Stimulated activated CD4-positive, alpha-beta T cell treated with anti-CD3 and anti-CD28 coated beads, Interleukin-2, amount 100 ng/mL, for 4 hours (primary cell): ENCODE results near the gene ARRB2.

Experiments used
- DNase-seq: peaks from one replicate; pipeline ENCODE4 v3.0.0-alpha.2; 2020; ENCODE audit warnings: low read depth

Gene ARRB2

DNA sequence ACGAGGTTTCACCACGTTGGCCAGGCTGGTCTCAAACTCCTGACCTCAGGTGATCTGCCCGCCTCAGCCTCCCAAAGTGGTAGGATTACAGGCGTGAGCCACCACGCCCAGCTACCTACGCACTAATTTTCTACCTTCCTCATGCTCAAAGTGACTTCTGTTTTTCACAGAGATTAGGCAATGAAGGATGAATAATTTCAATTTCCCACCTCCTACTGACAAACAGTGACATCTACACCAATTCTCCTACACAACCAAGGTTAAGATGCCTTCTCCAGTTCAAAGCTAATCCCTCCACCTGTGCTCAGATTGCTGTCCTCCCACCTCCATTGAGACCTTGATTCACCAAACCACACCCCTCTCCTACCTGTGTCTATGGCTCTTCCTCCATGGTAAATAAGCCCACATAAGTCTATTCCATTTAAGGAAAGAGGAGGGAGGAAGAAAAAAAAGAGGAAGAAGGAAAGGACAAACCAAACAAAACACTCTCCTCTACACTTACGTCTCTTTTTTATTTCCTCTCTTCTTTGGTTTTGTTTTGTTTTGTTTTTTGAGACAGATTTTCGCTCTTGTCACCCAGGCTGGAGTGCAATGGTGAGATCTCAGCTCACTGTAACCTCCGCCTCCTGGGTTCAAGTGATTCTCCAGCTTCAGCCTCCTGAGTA is 15.3 kb downstream of the ARRB2 start:
- no peak for DNase-seq

DNA sequence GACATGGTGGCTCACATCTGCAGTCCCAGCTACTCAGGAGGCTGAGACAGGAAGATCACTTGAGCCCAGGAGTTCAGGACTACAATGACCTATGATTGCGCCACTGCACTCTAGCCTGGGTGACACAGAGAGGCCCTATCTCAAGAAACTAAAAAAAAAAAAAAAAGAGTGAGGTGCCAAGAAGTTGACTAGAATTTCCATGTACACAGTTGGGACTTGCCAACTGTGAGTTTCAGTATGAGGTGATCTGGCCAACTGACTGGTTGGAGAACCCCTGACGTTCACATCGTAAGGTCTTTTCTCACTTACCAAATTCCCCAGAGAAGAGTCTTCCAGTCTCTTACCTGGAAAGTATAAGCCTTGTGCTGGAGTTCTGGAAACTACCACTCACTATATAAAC is 17.7 kb downstream of the ARRB2 start:
- no peak for DNase-seq

DNA sequence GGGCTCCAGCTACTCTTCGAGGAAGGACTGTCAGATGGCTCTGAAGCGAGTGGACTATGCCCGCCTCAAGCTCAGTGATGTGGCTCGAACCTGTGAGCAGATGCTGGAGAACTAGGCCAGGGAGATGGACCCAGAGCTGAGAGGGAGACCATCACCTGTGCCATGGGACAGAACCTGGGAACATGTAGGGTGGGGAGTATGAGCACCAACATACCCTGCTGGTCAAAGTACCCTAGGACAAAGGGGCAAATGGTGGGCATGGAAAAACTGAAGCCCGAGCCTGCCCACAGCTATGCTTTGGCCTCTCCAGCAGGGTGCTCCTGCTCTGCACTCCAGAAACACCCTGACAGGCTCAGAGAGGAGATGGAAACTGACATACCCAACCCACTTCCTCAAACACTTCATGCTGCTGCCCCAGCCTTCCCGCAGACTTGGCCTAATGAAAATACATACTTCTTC is 22.7 kb downstream of the ARRB2 start:
- no peak for DNase-seq

GRCh38 chr17:4734857-4735475 is 24.5 kb downstream of the ARRB2 start:
- no peak for DNase-seq

GRCh38 chr17:4735876-4736651 is 25.6 kb downstream of the ARRB2 start:
- no peak for DNase-seq

DNA sequence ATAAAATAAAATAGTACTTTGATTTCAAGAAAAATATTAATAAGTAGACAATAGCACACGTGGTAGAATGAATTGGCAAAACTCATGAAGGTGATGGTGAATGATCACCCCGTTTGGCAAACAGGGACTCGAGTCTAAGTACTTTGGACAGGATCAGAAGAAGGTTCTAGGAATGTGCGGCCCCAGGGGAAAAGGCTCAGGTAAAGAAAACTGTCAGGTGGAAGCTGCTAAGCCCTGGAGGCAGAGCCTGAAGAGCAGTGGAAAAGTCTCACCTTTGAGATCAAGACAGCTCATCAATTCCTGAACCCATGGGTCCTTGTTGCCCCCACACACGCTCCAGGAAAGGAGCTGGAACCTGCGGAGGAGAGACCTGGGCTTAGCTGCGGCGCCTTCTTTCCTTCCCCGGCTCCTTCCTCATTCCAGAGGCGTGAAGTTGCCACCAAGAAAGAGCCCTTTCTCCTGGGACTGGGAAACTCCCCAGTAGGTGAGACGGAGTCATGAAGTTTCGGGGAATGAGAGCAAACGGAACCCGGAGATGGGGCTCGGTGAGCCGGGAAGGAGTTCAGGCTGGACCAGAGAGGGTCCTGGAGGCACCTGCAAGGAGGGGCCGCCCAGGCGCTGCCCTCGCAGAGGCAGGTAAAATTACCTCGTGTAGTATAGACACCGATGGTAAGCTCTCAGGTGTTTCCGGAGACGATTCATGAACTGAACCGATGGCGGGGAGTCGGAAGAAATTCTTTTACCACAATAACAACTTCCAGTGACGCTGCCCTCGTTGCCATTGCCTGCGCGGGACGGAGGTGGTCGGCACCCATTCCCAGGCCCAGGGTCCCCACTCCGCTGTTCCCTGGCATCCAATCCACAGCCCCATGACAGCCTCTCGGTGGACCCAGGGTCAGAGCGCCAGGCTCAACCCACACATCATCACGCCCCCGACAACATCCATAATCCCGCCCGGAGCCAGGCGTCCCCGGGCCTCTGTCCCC is 28.0 kb downstream of the ARRB2 start:
- no peak for DNase-seq

DNA sequence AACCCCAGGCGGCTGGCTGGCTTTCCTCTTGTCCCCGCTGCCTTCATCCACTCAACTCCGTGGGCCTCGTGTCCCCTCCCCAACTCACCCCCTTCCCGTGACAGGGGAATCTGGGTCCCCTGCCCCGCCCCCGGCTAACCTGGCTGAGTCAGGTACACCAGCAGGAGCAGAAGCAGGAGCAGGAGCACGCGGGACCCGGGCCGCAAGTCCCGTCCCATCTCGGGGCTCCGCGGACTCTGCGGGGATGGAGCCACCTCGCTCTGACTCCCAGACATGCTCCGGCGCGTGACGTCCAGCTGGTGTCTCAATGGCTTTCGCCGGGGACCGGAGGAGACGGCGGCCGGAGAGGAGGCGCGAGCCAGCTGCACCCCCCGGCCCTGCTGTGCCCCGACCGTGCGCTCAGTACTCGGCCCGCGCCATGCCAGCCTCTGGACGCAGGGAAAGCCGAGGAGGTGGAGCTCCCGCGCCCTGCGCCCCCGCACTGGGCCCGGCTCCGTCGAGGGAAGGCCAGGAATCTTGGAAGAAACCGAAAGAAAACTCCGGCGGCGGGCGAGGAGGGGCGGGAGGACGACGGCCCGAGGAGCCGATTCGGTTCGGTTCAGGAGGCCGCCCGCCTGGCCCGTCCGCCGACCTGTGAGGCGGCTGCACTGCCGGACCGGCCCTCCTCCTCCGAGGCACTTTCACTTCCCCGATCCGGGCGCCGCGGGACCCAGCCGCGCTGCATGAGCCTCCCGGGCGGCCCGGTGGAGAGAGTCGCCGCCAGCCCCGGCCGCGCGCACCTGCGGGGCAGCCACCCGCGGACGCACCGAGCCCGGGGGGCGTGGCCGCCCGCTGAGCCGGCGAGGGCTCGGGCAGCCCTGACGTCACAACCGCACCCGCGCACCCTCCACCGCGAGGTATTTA is 28.9 kb downstream of the ARRB2 start, which contains the start of the genes CXCL16 and ZMYND15:
TSS of gene CXCL16 (minus strand) at position 807 of the 903 bp plus-strand sequence. CDS start at position 218, 589 bp downstream.
TSS of gene ZMYND15 (plus strand) at position 712 of the 903 bp plus-strand sequence. CDS start 716 bp downstream, outside the sequence.
- peak; percentile 44 for DNase-seq

DNA sequence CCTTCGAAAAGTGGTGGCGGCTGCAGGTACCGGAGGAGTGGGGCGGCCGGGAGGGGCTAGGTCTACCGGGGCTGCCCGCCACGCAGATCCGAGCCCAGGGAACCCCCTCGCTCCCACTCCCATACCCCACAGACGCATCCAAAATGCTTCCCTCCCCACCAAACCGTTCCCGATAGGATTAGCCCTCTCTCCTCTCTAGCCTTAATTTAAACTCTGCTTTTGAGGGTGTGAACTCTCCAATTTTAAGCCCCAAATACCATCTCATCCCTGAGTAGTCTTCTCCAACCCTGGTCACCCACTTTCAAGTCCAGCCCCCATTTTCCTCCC is 29.6 kb downstream of the ARRB2 start:
- no peak for DNase-seq

DNA sequence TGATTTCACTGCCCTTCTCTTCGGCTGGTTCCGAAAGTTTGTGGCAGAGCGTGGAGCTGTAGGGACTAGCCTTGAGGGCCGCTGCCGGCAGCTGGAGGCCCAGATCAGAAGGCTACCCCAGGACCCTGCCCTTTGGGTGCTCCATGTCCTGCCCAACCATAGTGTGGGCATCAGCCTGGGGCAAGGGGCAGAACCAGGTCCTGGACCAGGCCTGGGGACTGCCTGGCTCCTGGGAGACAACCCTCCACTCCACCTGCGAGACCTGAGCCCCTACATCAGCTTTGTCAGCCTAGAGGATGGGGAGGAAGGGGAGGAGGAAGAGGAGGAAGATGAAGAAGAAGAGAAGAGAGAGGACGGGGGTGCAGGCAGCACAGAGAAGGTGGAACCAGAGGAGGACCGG is 30.2 kb downstream of the ARRB2 start:
- DNase-seq = no peak

DNA sequence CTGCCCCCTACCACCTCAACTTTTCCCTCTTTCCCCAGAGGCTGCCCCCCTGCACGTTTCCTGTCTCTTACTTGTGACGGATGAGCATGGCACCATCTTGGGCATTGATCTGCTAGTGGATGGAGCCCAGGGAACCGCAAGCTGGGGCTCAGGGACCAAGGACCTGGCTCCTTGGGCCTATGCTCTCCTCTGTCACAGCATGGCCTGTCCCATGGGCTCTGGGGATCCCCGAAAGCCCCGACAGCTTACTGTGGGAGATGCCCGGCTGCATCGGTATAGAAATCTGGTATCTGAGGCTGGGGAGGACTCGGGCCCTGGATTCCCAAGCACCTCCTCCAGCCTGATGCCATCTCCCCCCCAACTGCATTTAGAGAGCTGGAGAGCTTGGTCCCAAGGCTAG is 31.1 kb downstream of the ARRB2 start:
- DNase-seq = no peak

DNA sequence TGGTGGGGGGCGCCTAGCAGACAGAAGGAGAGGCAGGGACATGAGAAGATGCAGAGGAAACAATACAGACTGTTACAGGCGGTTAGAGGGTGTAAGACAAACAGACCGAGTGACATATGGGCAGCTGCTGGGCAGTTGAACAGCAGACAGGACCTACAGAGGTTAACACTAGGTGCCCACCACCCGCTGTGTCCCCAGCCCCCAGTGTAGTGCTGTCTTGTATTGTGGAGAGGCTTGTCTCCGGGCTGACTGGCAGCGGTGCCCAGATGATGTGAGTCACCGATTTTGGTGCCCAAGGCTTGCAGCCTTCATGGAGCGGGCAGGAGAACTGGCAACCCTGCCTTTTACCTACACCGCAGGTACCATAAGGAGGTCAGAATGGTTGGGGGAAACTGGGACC is 31.7 kb downstream of the ARRB2 start:
- DNase-seq = no peak

DNA sequence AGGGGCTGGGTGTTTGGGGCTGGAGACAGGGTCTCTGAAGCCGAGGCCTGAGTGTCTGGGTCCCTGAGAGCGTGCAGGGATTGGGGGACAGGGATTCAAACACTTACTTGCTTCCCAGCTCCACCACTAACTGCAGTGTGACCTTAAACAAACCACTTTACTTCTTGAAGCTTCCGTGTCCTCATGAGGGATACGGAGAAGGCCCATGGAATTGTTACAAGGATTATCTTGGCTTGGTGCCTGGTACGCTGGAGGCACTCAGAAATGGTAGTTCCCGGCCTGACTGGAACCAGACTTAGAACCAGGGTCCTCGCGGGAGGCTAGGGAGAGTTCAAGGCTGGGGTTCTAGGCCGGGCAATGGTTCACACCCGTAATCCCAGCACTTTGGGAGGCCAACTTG is 32.2 kb downstream of the ARRB2 start:
- no peak for DNase-seq

GRCh38 chr17:4743216-4743615 is 32.8 kb downstream of the ARRB2 start:
- DNase-seq = no peak

DNA sequence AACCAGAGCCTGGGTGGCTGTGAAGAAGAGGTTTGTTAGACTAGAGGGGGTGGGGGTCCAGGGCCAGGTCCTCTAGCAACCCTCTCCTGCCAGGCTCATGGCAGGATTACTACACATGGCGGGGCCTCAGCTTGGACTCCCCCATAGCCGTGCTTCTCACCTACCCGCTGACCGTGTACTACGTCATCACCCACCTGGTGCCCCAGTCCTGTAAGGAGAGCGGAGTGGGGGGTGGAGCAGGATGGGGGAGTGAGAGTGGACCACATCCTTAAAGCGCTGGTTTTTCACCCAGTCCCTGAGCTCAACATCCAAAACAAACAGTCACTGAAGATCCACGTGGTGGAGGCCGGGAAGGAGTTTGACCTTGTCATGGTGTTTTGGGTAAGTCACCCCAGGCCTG is 33.5 kb downstream of the ARRB2 start:
- no peak for DNase-seq

DNA sequence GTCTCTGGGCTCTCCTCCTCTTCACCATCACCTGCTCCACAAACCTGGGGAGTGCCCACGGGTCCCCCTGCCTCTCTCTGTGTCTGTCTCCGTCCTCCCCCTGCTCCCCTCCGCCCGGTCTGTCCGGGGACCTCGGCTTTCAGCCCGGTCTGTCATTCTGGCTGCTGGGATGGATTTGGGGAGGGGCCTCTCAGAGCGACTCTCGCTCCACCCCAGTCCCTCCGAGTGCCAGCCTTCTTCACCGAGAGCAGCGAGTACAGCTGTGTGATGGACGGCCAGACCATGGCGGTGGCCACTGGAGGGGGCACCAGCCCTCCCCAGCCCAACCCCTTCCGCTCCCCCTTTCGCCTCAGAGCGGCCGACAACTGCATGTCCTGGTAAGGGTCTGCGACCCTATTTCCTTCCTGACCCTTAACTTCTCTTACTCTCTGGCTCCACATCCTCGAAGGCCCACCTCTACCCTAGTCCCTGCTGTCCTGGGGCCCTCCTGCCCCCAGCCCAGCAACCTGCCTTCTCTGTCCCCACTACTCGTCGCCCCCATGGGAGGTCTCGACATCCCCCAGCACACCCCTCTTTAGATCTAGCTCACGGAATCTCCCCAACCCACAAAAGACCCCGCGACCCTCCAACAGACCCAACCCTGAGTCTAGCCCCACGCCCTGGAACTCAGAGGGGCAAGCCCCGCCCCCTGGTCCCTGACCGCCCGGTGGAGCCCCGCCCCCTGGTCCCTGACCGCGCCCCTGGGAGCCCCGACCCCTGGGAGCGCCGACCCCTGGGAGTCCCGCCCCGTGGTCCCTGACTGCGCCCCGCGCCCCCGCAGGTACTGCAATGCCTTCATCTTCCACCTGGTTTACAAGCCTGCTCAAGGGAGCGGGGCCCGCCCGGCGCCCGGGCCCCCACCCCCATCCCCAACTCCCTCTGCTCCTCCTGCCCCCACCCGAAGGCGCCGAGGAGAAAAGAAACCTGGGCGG is 34.9 kb downstream of the ARRB2 start:
- no peak for DNase-seq

DNA sequence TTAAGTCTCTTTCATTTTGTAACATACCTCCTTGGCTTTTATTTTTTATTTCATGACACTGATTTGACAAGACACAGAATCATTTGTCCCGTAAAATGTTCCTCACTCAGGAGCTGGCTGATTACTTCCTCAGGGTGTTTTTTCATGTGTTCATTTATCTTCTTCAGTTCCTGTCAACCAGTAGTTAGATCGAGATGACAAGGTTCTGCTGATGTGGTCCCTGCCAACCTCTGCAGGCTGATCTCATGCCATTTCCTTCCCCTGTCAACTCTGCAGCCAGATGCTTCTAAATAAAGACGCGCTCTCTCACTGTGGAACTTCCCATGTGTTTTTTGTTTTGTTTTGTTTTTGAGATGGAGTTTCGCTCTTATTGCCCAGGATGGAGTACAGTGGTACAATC is 37.4 kb downstream of the ARRB2 start:
- DNase-seq = no peak

DNA sequence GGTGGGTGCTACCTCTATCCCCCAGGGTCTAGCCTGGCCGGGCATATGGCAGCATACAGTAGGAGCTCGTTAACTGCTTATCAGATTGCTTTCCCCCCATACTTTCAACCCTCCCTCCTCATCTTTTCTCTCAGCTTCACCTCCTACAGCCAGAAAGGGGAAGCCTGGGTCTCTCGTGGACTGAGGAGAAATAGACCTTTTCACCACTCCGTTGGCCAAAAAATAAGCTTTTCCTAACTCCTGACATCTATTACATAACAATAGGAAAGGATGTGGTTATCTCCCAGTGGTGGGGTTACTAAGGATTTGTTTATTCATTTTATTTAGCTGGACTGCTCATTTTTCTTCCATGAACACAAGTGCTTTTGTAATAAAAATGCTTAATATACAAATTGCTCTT is 38.3 kb downstream of the ARRB2 start:
- no peak for DNase-seq

- DNase-seq = no peak
Measured at GRCh38 chr17:4750606-4751005, 40.2 kb downstream of the ARRB2 start.

DNA sequence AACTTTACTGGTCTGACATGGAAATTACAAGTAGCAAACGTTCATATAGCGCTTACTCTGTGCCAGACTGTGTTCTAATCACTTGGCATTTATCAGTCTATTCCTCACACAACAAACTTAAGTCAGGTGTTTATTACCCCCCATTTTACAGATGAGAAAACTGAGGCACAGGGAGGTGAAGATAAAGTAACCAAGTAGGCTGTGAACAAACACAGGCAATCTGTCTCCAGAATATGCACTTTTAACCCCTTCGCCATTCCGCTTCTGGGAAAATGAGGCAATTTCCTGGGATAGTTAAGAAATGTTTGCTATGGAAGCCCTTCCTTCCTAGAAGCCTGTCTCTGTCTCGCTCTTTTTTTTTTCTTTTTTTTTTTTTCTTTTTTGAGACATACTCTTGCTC is 41.5 kb downstream of the ARRB2 start:
- DNase-seq = no peak

DNA sequence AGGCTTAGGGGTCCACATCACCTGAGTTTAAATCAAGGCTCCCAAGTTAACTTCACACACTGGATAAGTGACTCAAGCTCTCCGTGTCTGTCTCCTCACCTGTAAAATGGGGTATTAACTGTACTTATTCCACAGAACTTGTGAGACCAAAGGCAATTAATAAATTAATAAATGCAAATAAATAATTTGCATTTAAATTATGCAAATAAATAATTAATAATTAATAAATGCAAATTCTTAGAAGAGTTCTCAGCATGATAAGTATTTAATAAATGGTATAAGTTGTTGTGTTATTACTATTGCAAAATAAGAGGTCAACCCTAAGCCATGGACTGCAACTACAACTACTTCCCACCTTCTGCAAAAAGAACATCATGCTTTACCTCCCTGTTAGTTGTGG is 43.0 kb downstream of the ARRB2 start:
- DNase-seq = no peak
